GM23338 (cell line): ENCODE measurements around the gene BRF1. TPM values are rescaled to one million over a fixed set of nuclear protein-coding genes. Genes with fewer than 3 reads are reported as not detected.

ENCODE experiments used
- ATAC-seq: fragments of 200-7000 bp; cut with Tn5 transposase; 3 replicates; pipeline ENCODE4 v1.9.1; 2020
- DNase-seq: peaks from one replicate; pipeline ENCODE4 v3.0.0-alpha.2; 2015; ENCODE audit warnings: low spot score
- H2AFZ ChIP-seq: fragments of 200-600 bp; sonication (generic); 2 replicates; pipeline ENCODE4 v1.8.0; 2016; ENCODE audit warnings: antibody characterized with exemption, mild to moderate bottlenecking, moderate library complexity
- H3F3A ChIP-seq: fragments of 200-600 bp; sonication (generic); replicated peaks from 2 replicates; pipeline ENCODE4 v1.8.0; 2017; ENCODE audit warnings: antibody characterized with exemption, mixed run types, low read depth
- H3K27ac ChIP-seq: fragments of 200-600 bp; sonication (generic); 2 replicates; pipeline ENCODE4 v1.6.1; 2016; ENCODE audit warnings: low read depth
- H3K27me3 ChIP-seq: fragments of 200-600 bp; sonication (generic); 2 replicates; pipeline ENCODE4 v1.8.0; 2016; ENCODE audit warnings: mild to moderate bottlenecking, mixed run types, moderate library complexity; ENCODE audit not compliant: insufficient read depth
- H3K36me3 ChIP-seq: fragments of 200-600 bp; sonication (generic); 2 replicates; pipeline ENCODE4 v1.8.0; 2016; ENCODE audit warnings: mild to moderate bottlenecking; ENCODE audit not compliant: insufficient read depth
- H3K4me1 ChIP-seq: fragments of 200-600 bp; sonication (generic); 2 replicates; pipeline ENCODE4 v1.8.0; 2016; ENCODE audit warnings: mild to moderate bottlenecking, moderate library complexity; ENCODE audit not compliant: insufficient read depth
- H3K4me2 ChIP-seq: fragments of 200-600 bp; sonication (generic); 2 replicates; pipeline ENCODE4 v1.7.1; 2017; ENCODE audit warnings: mixed run types
- H3K4me3 ChIP-seq: fragments of 200-600 bp; sonication (generic); 2 replicates; pipeline ENCODE4 v1.6.1; 2016; ENCODE audit warnings: mixed run types
- H3K79me2 ChIP-seq: fragments of 200-600 bp; sonication (generic); replicated peaks from 2 replicates; pipeline ENCODE4 v1.8.0; 2017; ENCODE audit warnings: mild to moderate bottlenecking; ENCODE audit not compliant: insufficient read depth
- H3K9me2 ChIP-seq: fragments of 200-600 bp; sonication (generic); 2 replicates; pipeline ENCODE4 v1.8.0; 2017; ENCODE audit not compliant: insufficient read depth
- H4K20me1 ChIP-seq: fragments of 200-600 bp; sonication (generic); replicated peaks from 2 replicates; pipeline ENCODE4 v1.8.0; 2017; ENCODE audit warnings: mild to moderate bottlenecking; ENCODE audit not compliant: insufficient read depth
- H3K27ac Mint-ChIP-seq: 2 replicates; pipeline ENCODE4 v1.8.0; 2020; ENCODE audit warnings: inconsistent platforms, mild to moderate bottlenecking, moderate library complexity, mixed read lengths
- H3K27me3 Mint-ChIP-seq: 3 replicates; pipeline ENCODE4 v1.8.0; 2022; ENCODE audit warnings: low read depth, mild to moderate bottlenecking, moderate library complexity, mixed read lengths, inconsistent platforms; ENCODE audit not compliant: insufficient read depth, poor library complexity
- H3K36me3 Mint-ChIP-seq: 3 replicates; pipeline ENCODE4 v1.8.0; 2021; ENCODE audit warnings: low read depth, mild to moderate bottlenecking, inconsistent platforms, moderate library complexity, mixed read lengths
- H3K4me1 Mint-ChIP-seq: 3 replicates; pipeline ENCODE4 v1.8.0; 2020; ENCODE audit warnings: mild to moderate bottlenecking, inconsistent platforms, mixed read lengths
- H3K4me3 Mint-ChIP-seq: 3 replicates; pipeline ENCODE4 v1.8.0; 2021; ENCODE audit warnings: moderate library complexity, mild to moderate bottlenecking, inconsistent platforms, mixed read lengths
- H3K9me3 Mint-ChIP-seq: 3 replicates; pipeline ENCODE4 v1.8.0; 2020; ENCODE audit warnings: moderate library complexity, mild to moderate bottlenecking, inconsistent platforms, mixed read lengths
- CREB1 ChIP-seq: fragments of 250-450 bp; sonication (Bioruptor Pico); IDR thresholded peaks from 2 replicates; pipeline ENCODE4 v1.5.0; 2020; ENCODE audit warnings: low read depth, mild to moderate bottlenecking, moderate library complexity
- CTCF ChIP-seq, 2 experiments: fragments of 200-600 bp in 1 of 2; sonication (generic) in 1 of 2; conservative IDR thresholded peaks; 2 replicates each; pipeline versions ENCODE4 v1.5.1 to v1.6.1; 2016 to 2017; ENCODE audit warnings: antibody characterized with exemption in 2 of 2, low read depth in 2 of 2, mild to moderate bottlenecking in 2 of 2, moderate library complexity in 1 of 2
- EZH2 ChIP-seq: fragments of 200-600 bp; sonication (generic); IDR thresholded peaks from one replicate; pipeline ENCODE4 v1.8.0; 2017; ENCODE audit warnings: antibody characterized with exemption, mild to moderate bottlenecking, low read depth; ENCODE audit not compliant: unreplicated experiment
- JUNB ChIP-seq: IDR thresholded peaks from one replicate; pipeline ENCODE4 v1.6.1; 2016; ENCODE audit warnings: antibody characterized with exemption; ENCODE audit not compliant: unreplicated experiment
- NANOG ChIP-seq: IDR thresholded peaks from 2 replicates; pipeline ENCODE4 v1.6.1; 2016; ENCODE audit warnings: antibody characterized with exemption, borderline replicate concordance
- POLR2AphosphoS5 ChIP-seq: IDR thresholded peaks from 2 replicates; pipeline ENCODE4 v1.6.1; 2016; ENCODE audit warnings: antibody characterized with exemption, low read depth
- STAT1 ChIP-seq: IDR thresholded peaks from one replicate; pipeline ENCODE4 v1.6.1; 2016; ENCODE audit warnings: antibody characterized with exemption; ENCODE audit not compliant: unreplicated experiment
- ZNF114 ChIP-seq: fragments of 250-450 bp; sonication (Bioruptor Pico); IDR thresholded peaks from 2 replicates; pipeline ENCODE4 v1.5.0; 2020; ENCODE audit warnings: mild to moderate bottlenecking, moderate library complexity
- ZNF331 ChIP-seq: fragments of 250-450 bp; sonication (Bioruptor Pico); IDR thresholded peaks from 2 replicates; pipeline ENCODE4 v1.5.0; 2020; ENCODE audit warnings: low read depth, mild to moderate bottlenecking, moderate library complexity
- polyA plus RNA-seq: library from polyadenylated mRNA; unstranded; fragments of >200 nt; fragmentation: Nextera tagmentation; extraction: Ambion mirVana; gene quantifications from 2 replicates; pipeline ENCODE4 v1.2.1, GENCODE V29; 2016
- total RNA-seq: library from RNA; depleted of rRNA; stranded (reverse); fragments of >200 nt; shearing (Covaris generic); gene quantifications from 2 replicates; pipeline ENCODE4 v1.2.3, GENCODE V29; 2014
- TF ChIP-seq, protein P1 (sequence below): IDR thresholded peaks from 2 replicates; pipeline ENCODE4 v1.6.1; 2016; ENCODE audit warnings: antibody characterized with exemption
- TF ChIP-seq, protein P2 (sequence below): fragments of 250-450 bp; sonication (Bioruptor Pico); IDR thresholded peaks from 2 replicates; pipeline ENCODE4 v1.5.0; 2020; ENCODE audit warnings: mild to moderate bottlenecking, moderate library complexity

BRF1 gene
- total and polyA plus RNA-seq, 2 experiments from 2014 or later: 8.6 to 29.9 TPM

- ATAC-seq: no peak
- Histone ChIP-seq H3K4me2 (no peak overlapping the region), H3K9me2 (no peaks in the 10 kb centered on the region), H3K27me3 (no peaks in the 10 kb centered on the region), H3K4me1 (no peaks in the 10 kb centered on the region), H4K20me1 (no peaks in the 10 kb centered on the region), H3K4me3 (no peak overlapping the region), H3K36me3 (no peaks in the 10 kb centered on the region), H3K79me2 (no peaks in the 10 kb centered on the region), H2AFZ (no peak overlapping the region), H3K27ac (no peak overlapping the region), H3F3A (no peaks in the 10 kb centered on the region)
- Mint-ChIP-seq H3K4me3 (no peak overlapping the region), H3K9me3 (no peaks in the 10 kb centered on the region; the same call in 2 of the 3 replicates), H3K27me3 (peaks cover 10% of the 10 kb centered on the region), H3K4me1 (no peaks in the 10 kb centered on the region), H3K36me3 (peaks cover 8% of the 10 kb centered on the region; the same call in 2 of the 3 replicates), H3K27ac (no peak overlapping the region)
- no peak for DNase-seq
- TF ChIP-seq STAT1: no peak
- TF ChIP-seq CTCF (conservative IDR thresholded peaks at IDR 0.05; ENCODE audit: low read depth in 2 of 2): no peak
- TF ChIP-seq POLR2AphosphoS5: no peak
- TF ChIP-seq NANOG: no peak
These were observed 82.2 kb downstream of the BRF1 start for GRCh38 chr14:105218611-105219010.

DNA sequence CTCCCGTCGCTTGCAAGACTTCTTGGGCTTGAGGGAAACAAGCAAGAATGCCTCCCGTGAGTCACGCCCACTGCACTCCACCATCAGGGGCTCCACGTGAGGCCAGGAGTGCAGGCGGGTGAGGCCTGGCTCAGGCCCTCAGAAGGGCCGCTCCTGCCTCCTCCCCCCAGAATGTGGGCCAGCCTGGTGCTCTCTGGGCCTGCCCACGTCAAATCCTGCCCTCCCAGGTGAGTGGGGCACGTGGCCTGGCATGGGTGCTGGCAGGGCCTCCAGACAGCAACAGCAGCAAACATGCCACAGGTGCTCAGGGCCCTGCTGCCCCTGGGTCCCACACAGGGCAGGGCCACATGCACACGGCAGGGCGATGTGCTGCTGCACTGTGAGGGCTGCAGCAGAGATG is 83.0 kb downstream of the BRF1 start:
- DNase-seq (no peak), ATAC-seq (no peak)
- H3K4me2 ChIP-seq: no peak overlapping the region
- Mint-ChIP-seq H3K27me3 (peaks cover 10% of the 10 kb centered on the region), H3K4me1 (no peaks in the 10 kb centered on the region), H3K27ac (no peak overlapping the region), H3K9me3 (no peaks in the 10 kb centered on the region; the same call in 2 of the 3 replicates), H3K4me3 (no peak overlapping the region), H3K36me3 (peaks cover 3% of the 10 kb centered on the region; the same call in 1 of the 3 replicates)
- H3K27me3 ChIP-seq: no peaks in the 10 kb centered on the region
- no peak overlapping the region for H2AFZ ChIP-seq
- H3K27ac ChIP-seq: no peak overlapping the region
- H4K20me1 ChIP-seq: no peaks in the 10 kb centered on the region; the same call in 1 of the 2 replicates
- no peaks in the 10 kb centered on the region for H3F3A ChIP-seq
- no peaks in the 10 kb centered on the region for H3K9me2 ChIP-seq
- H3K79me2 ChIP-seq: no peaks in the 10 kb centered on the region
- H3K36me3 ChIP-seq: no peaks in the 10 kb centered on the region
- H3K4me1 ChIP-seq: no peaks in the 10 kb centered on the region
- H3K4me3 ChIP-seq: no peak overlapping the region
- TF ChIP-seq JUNB (no peak), ZNF114 (no peak), POLR2AphosphoS5 (no peak), CTCF (conservative IDR thresholded peaks at IDR 0.05; ENCODE audit: low read depth in 2 of 2) (no peak), ZNF331 (CRISPR knock-in tag) (no peak), EZH2 (no peak), NANOG (no peak), STAT1 (no peak), CREB1 (CRISPR knock-in tag) (no peak)
- TF ChIP-seq, protein P1, sequence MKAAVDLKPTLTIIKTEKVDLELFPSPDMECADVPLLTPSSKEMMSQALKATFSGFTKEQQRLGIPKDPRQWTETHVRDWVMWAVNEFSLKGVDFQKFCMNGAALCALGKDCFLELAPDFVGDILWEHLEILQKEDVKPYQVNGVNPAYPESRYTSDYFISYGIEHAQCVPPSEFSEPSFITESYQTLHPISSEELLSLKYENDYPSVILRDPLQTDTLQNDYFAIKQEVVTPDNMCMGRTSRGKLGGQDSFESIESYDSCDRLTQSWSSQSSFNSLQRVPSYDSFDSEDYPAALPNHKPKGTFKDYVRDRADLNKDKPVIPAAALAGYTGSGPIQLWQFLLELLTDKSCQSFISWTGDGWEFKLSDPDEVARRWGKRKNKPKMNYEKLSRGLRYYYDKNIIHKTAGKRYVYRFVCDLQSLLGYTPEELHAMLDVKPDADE: no peak
- TF ChIP-seq, protein P2, sequence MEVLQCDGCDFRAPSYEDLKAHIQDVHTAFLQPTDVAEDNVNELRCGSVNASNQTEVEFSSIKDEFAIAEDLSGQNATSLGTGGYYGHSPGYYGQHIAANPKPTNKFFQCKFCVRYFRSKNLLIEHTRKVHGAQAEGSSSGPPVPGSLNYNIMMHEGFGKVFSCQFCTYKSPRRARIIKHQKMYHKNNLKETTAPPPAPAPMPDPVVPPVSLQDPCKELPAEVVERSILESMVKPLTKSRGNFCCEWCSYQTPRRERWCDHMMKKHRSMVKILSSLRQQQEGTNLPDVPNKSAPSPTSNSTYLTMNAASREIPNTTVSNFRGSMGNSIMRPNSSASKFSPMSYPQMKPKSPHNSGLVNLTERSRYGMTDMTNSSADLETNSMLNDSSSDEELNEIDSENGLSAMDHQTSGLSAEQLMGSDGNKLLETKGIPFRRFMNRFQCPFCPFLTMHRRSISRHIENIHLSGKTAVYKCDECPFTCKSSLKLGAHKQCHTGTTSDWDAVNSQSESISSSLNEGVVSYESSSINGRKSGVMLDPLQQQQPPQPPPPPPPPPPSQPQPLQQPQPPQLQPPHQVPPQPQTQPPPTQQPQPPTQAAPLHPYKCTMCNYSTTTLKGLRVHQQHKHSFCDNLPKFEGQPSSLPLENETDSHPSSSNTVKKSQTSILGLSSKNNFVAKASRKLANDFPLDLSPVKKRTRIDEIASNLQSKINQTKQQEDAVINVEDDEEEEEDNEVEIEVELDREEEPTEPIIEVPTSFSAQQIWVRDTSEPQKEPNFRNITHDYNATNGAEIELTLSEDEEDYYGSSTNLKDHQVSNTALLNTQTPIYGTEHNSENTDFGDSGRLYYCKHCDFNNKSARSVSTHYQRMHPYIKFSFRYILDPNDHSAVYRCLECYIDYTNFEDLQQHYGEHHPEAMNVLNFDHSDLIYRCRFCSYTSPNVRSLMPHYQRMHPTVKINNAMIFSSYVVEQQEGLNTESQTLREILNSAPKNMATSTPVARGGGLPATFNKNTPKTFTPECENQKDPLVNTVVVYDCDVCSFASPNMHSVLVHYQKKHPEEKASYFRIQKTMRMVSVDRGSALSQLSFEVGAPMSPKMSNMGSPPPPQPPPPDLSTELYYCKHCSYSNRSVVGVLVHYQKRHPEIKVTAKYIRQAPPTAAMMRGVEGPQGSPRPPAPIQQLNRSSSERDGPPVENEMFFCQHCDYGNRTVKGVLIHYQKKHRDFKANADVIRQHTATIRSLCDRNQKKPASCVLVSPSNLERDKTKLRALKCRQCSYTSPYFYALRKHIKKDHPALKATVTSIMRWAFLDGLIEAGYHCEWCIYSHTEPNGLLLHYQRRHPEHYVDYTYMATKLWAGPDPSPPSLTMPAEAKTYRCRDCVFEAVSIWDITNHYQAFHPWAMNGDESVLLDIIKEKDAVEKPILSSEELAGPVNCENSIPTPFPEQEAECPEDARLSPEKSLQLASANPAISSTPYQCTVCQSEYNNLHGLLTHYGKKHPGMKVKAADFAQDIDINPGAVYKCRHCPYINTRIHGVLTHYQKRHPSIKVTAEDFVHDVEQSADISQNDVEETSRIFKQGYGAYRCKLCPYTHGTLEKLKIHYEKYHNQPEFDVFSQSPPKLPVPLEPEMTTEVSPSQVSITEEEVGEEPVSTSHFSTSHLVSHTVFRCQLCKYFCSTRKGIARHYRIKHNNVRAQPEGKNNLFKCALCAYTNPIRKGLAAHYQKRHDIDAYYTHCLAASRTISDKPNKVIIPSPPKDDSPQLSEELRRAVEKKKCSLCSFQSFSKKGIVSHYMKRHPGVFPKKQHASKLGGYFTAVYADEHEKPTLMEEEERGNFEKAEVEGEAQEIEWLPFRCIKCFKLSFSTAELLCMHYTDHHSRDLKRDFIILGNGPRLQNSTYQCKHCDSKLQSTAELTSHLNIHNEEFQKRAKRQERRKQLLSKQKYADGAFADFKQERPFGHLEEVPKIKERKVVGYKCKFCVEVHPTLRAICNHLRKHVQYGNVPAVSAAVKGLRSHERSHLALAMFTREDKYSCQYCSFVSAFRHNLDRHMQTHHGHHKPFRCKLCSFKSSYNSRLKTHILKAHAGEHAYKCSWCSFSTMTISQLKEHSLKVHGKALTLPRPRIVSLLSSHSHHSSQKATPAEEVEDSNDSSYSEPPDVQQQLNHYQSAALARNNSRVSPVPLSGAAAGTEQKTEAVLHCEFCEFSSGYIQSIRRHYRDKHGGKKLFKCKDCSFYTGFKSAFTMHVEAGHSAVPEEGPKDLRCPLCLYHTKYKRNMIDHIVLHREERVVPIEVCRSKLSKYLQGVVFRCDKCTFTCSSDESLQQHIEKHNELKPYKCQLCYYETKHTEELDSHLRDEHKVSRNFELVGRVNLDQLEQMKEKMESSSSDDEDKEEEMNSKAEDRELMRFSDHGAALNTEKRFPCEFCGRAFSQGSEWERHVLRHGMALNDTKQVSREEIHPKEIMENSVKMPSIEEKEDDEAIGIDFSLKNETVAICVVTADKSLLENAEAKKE: no peak
